Astrocyte of the spinal cord (primary cell): ENCODE results near the gene CKM.

Experiments used
- DNase-seq: peaks from one replicate; pipeline ENCODE4 v3.0.0; 2011; ENCODE audit warnings: low read depth, low spot score
- H3K4me3 ChIP-seq: 2 replicates; pipeline ENCODE4 v1.5.1; 2011; ENCODE audit warnings: low read depth, mild to moderate bottlenecking, low read length, moderate library complexity
- CTCF ChIP-seq: IDR thresholded peaks from 2 replicates; pipeline ENCODE4 v1.5.1; 2012; ENCODE audit warnings: low read depth, mild to moderate bottlenecking, low read length, inconsistent platforms
- in situ Hi-C: cut with HindIII; loops from 2 replicates; pipeline ENCODE4 v1.10.0; 2017; ENCODE audit warnings: low sequenced_read_pairs

The CKM gene

GRCh38 chr19:45280471-45280961, 42.2 kb downstream of the CKM start:
- DNase-seq = no peak
- in situ Hi-C loops = no loop called here
- TF ChIP-seq CTCF = no peak
- no peak overlapping the region for H3K4me3 ChIP-seq

- in situ Hi-C loops = no loop called here
- no peak overlapping the region for H3K4me3 ChIP-seq
- no peak for DNase-seq
- TF ChIP-seq CTCF = no peak
These were observed 43.0 kb downstream of the CKM start for GRCh38 chr19:45279587-45280192.

GRCh38 chr19:45278087-45278486, 44.6 kb downstream of the CKM start:
- H3K4me3 ChIP-seq = no peak overlapping the region
- no peak for TF ChIP-seq CTCF
- in situ Hi-C loops = no loop called here
- DNase-seq = no peak

GRCh38 chr19:45276284-45276687, 46.4 kb downstream of the CKM start:
- in situ Hi-C loops = no loop called here
- TF ChIP-seq CTCF = no peak
- no peak for DNase-seq
- H3K4me3 ChIP-seq = no peak overlapping the region

- no peak for TF ChIP-seq CTCF
- in situ Hi-C loops = no loop called here
- DNase-seq = no peak
- no peak overlapping the region for H3K4me3 ChIP-seq
These were observed 47.2 kb downstream of the CKM start for GRCh38 chr19:45275370-45275971.

GRCh38 chr19:45273521-45273855, 49.2 kb downstream of the CKM start:
- TF ChIP-seq CTCF = no peak
- no peak overlapping the region for H3K4me3 ChIP-seq
- in situ Hi-C loops = no loop called here
- no peak for DNase-seq
